Stimulated activated CD4-positive, alpha-beta T cell treated with anti-CD3 and anti-CD28 coated beads, Interleukin-1b, Interleukin-23, amount 100 ng/mL, for 24 hours (primary cell): ENCODE data around the gene ALDH1A2.
"Not testable (repeated sequence)": the region's sequence is repeated elsewhere in the genome, so short reads cannot be mapped to it uniquely, and the experiment has no call there.

Experiments
- DNase-seq, 4 experiments: peaks; one replicate each; pipeline ENCODE4 v3.0.0-alpha.2; 2020; ENCODE audit warnings: low read depth in 4 of 4, low spot score in 1 of 4

Gene ALDH1A2

DNA sequence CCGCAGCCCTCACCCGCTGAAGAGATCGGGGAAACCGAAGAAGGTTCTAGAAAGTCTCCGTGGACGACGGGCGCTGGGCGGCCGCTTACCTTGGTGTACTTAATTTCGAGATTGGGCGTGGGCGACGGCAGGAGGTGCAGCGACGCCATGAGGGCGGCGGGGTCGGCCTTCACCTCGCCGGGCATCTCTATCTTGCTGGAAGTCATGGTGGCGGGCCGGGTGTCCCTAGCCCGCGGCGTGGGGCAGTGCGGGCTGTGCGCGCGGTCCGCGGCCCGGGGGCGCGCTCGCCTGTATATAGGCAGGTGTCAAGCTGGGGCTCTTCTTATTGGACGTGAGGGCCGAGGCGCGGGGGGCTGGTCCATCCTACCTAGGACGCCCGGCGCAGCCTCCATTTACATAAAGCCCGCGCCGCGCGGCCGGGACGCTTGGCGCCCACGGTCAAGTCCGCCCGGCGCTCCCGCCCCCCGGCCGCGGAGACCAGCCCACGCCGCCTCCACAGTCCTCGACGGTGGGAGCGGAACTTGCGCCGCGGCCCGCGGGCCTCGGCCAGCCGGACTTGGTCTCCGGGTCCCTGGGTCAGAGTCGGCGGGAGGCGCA is at the start of gene ALDH1A2:
ALDH1A2 (minus strand) TSS at position 267 of the 597 bp plus-strand sequence; CDS start at position 206, 61 bp downstream.
- DNase-seq: no peak

- DNase-seq: no peak
Observed at GRCh38 chr15:58114812-58115211, 49.3 kb upstream of the ALDH1A2 start.

DNA sequence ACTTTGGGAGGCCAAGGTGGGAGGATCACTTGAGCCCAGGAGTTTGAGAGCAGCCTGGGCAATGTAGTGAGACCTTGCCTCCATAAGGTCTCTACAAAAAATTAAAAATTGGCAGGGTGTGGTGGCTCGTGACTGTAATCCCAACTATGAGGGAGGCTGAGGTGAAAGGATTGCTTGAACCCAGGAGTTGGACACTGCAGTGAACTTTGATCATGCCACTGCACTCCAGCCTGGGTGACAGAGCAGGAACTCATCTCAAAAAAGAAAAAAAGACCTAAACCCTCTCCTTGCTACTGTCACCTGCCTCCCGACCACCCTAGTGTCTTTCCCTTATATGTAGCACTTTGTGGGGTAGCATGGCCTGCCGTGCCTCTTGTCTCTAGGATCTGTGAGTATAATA is 48.9 kb upstream of the ALDH1A2 start:
- DNase-seq: no peak

GRCh38 chr15:58113358-58113757 is 47.8 kb upstream of the ALDH1A2 start:
- DNase-seq: not testable (repeated sequence)

- DNase-seq: no peak
Observed at GRCh38 chr15:58111718-58112104, 46.2 kb upstream of the ALDH1A2 start.

DNA sequence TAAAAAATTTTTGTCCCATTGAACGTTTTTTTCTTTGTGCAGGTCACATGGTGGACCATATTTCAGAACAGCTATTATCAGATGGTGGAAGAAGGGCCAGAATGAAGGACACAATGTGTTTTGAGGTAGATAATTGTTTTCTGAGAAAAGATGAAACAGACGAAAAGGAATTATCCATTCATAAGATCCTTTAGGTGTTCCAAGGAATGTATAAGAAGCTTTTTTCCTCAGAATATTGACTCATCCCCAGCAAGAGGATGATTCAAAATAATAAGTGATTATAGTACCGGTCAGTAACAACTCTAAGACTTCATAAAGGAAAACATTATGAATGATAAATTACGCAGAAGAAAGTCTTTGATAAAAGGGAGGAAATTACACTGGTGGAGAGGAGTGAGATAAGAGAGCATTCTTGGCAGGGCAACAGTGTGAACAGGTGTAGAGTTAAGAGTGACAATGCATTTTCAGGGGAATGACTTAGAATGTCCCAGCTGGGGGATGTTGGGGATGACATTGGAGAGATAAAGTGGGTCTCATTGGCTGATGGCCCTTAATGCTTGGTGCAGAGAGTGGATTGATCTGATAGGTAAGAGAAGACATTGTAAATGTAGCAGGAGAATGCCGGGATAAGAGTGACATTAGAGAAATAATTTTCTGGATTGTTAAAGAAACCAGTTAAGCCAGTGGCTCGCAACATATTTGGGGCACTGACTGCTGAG is 45.6 kb upstream of the ALDH1A2 start:
- DNase-seq: no peak

DNA sequence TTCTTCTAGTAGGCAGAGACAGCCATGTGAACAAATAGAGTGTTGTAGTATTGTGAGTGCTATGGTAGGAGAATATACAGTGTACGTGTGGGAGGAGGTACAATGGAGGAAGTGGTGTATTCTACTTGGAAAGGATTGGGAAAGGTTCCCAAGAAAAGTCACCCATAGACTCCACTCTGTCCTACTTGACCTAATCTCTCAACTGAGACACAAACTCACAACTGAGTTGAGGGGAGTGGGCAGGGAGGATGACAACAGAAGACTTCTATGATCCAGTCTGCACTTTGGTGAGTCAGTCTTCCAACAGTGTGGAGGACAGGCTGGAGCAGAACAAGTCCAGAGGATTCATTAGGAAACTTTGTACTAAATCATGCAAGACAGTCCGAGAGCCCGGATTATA is 43.9 kb upstream of the ALDH1A2 start:
- DNase-seq: no peak

- DNase-seq: no peak
Observed at GRCh38 chr15:58108117-58108516, 42.6 kb upstream of the ALDH1A2 start.

DNA sequence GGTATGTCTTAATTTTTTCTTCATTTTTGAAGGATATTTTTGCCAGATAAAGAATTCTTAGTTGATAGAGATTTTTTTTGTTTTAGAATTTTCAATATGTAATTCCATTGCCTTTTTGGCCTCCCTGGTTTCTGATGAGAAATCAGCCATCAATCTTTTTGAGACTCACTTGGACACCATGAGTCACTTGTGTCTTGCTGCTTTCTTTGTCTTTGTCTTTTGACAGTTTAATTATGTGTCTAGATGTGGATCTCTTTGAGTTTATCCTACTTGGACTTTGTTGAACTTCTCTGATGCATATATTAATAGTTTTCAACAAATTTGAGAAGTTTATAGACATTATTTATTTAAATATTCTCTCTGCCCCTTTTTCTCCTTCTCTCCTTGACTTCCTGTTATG is 38.0 kb upstream of the ALDH1A2 start:
- no peak for DNase-seq

GRCh38 chr15:58096529-58097084 is 31.1 kb upstream of the ALDH1A2 start:
- DNase-seq: no peak

DNA sequence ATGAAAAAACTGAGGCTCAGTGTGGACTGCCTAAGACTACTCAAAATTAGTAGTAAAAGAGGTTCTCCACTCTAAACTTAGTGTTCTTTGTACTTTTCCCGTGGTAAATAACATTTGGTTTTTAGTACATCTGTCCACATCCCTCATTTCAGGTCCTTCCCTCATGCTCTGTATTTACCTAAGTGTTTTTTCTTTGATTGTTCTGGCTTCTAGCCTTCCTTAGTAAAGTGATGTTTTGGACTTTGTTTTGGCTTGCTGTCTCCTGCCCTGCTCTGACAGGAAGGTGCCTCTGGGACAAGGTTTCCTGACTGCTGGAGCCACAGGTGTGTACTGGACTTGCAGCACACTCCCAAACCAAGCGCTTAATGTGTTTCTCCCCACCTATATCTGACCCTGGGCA is 29.9 kb upstream of the ALDH1A2 start:
- DNase-seq: no peak

DNA sequence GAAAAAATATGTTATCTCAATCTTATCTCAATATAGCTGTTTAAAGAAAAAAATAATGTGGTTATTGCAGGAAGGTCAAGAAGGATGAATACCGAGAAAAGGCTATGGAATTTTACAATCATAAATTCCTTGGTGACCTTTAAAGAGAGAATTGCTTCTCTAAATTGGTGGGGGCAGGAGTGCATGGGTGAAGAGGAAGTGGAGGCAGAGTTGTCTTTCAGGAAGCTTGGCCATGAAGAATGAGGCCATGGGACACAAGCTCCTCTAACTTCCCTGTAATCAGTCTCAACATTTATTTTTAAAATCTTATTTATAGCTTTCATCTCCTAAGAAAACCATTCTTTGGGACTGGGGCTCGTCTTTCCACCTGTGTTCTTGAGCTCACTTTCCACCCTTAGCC is 22.4 kb upstream of the ALDH1A2 start:
- no peak for DNase-seq

DNA sequence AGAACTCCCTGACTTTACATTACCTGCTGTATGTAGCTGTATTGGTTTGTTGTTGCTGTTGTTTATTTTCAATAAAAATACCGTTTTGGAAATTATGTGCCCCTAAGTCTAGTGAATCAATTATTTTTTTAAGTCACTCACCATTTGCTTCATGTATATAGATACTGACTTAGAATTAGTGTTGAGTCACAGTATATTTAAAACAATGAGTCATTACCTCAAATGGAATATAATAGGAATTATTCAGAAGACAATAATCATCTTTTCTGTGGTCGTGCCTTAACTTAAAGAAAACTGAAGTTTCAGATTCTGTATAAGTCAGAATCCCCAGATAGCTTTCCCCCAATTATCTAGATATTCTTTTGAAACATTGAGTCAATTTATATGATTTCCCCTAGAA is 21.0 kb upstream of the ALDH1A2 start:
- no peak for DNase-seq

DNA sequence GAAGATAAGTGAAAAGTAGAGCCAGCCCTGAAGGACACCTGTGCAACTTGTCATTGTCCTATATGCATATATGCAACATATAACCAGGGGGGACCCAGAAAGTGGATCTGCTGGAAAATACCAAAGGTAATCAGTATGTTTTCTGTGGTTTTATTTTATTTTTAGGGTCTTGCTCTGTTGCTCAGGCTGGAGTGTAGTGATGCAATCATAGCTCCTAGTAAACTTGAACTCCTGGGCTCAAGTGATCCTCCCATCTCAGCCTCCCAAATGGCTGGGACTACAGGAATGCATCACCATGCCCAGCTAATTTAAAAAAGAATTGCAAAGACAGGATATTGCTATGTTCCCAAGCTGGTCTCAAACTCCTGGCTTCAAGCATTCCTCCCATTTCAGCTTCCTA is 18.0 kb upstream of the ALDH1A2 start:
- DNase-seq: no peak

- DNase-seq: no peak
Observed at GRCh38 chr15:58081891-58082290, 16.4 kb upstream of the ALDH1A2 start.

- no peak for DNase-seq
Observed at GRCh38 chr15:58081456-58081855, 15.9 kb upstream of the ALDH1A2 start.

- DNase-seq: not testable (repeated sequence)
Observed at GRCh38 chr15:58080959-58081358, 15.4 kb upstream of the ALDH1A2 start.

- no peak for DNase-seq
Observed at GRCh38 chr15:58080398-58080797, 14.9 kb upstream of the ALDH1A2 start.

DNA sequence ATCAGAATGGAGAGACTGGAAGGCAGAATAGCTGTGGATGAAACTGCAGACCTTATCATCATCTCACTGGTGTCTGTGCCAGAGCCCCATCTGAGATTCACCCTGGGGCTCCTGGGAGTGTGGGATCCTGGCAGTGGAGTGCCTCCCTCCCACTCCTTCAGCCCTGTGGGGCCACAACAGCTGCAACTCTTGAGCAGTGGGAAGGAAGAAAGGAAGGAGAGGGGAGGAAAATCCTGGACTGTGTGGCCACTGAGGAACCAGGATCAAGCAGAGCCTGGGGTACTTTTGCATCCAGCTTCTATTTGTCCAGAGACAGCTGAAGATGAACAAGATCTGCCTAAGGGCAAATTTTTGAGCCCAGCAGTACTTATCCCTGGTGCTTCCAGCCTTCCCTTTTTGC is 13.1 kb upstream of the ALDH1A2 start:
- no peak for DNase-seq

DNA sequence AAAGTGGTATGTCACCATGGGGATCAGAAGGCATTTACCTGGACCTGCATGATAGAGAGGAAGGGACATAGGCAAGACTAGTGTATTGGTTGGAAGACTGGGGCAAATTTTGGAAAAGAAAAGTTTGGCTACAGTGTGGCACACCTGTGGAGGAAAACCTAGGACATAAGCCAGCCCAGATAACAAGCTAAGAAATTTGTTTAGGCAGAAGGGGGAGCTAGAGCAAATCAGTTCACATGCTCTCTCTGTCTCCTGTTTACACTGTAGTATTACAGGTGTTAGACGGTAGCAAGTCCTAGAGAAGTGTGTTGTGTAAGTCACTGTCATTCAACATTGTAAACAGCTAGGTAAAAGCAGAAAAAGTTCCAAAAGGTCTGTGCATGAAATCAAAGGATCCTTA is 11.9 kb upstream of the ALDH1A2 start:
- DNase-seq: no peak

DNA sequence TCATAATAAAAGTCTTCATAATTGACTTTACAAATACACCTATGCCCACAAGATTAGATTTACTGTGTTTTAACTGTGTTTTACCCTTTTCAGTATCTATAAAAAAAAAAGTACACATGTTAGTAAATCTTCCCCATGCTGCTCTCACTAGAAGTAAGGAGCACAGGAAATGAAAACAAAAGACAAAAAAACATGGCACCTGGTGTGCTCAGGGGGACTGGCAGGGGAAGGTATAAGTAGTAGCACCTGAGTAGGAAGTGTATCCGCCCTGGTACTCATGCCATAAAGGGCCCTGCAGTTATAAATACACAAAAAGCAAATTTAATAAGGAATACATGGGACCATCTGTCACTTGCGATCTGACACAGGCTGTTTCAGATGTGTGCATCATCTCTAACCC is 8.9 kb upstream of the ALDH1A2 start:
- DNase-seq: no peak

DNA sequence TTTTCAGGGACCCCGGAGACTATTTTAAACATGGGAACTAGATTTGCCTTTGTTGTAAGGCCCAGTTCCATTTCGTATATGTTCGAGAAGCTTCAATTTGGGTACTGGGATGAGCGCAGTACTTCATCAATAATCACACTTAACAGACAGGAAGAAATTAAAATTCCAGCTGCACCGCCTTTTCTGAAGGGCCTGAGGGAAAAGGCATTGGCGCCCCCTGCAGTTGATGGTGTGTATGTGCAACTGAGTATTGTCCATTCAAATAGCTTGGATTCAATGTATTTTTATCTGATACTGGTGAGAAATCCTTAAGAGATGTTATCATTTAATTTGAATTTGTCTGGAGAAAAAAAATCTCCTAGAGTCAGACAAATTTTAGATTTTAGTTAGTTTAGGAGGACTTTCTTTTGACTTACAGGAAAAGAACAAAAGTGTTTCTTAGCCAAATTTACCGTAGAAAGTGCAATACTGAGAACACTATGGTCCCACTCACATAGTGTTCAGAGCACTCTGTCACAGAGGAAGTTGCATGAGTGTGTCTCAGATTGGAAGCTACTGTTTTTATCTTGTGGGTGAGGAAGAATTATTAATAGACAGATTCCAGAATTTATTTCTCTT is 5.4 kb upstream of the ALDH1A2 start:
- peak in 1 of 4 experiments; percentile 26 for DNase-seq
